HG03159 (cell line): ENCODE results near the gene AGO3.

Experiments used
- ATAC-seq: cut with Tn5 transposase; IDR thresholded peaks from one replicate; pipeline ENCODE4 v1.9.1; 2021; ENCODE audit warnings: mild to moderate bottlenecking, moderate library complexity; ENCODE audit not compliant: unreplicated experiment

AGO3 gene

DNA sequence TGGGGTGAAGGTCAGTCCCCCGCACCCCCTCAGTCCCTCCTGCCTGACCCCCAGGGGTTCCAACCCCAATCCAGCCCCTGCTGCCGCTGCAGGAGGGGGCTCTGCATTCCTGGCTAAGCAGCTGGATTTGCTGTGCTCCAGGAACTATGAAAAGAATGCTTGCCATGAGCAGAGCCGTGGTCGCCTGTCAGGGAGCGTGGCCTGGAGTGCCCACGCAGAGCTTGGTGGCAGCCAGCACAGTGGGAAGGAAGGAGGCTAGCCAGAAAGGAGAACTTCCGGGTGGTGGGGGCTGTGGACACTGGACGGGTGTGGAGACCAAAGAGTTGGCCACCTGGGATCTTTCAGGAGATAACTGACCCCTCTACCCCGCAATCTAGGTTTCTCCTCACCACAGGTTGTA, 188.6 kb downstream of the AGO3 start:
- no peak for ATAC-seq
